GM12865 (cell line): ENCODE data around the gene HSPA12B.
A peak's percentile ranks its signal among the peaks of the same experiment; 100 is the strongest.

Experiments used
- DNase-seq: peaks from one replicate; pipeline ENCODE4 v3.0.0; 2010; ENCODE audit warnings: low read depth
- H3K4me3 ChIP-seq: 2 replicates; pipeline ENCODE4 v1.5.1; 2011; ENCODE audit warnings: mild to moderate bottlenecking, low read depth, low read length, control low read depth
- TF ChIP-seq, protein P1 (sequence below): IDR thresholded peaks from 2 replicates; pipeline ENCODE4 v1.5.1; 2011; ENCODE audit warnings: low read length, control low read depth, low read depth, inconsistent platforms; ENCODE audit not compliant: insufficient read depth; ENCODE audit errors: missing control alignments

The HSPA12B gene

DNA sequence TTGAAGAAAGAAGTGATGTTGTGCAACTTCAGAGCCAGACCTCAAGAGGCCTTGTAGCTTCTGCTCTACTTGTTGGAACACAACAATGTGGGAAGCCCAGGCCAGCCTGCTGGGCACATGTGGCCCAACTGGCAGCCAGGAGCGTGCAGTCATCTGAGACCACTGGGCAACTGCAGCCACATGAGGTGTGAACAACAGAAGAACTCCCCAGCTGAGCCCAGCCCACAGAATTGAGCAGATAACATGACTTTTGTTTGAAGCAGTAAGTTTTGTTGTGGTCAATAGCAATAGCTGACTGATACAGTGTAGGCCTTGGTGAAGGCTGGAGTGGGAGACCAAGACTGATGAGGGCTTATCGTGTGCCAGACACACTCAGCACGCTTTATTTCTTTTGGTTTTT is 42.1 kb upstream of the HSPA12B start:
- no peak overlapping the region for H3K4me3 ChIP-seq
- TF ChIP-seq, protein P1, sequence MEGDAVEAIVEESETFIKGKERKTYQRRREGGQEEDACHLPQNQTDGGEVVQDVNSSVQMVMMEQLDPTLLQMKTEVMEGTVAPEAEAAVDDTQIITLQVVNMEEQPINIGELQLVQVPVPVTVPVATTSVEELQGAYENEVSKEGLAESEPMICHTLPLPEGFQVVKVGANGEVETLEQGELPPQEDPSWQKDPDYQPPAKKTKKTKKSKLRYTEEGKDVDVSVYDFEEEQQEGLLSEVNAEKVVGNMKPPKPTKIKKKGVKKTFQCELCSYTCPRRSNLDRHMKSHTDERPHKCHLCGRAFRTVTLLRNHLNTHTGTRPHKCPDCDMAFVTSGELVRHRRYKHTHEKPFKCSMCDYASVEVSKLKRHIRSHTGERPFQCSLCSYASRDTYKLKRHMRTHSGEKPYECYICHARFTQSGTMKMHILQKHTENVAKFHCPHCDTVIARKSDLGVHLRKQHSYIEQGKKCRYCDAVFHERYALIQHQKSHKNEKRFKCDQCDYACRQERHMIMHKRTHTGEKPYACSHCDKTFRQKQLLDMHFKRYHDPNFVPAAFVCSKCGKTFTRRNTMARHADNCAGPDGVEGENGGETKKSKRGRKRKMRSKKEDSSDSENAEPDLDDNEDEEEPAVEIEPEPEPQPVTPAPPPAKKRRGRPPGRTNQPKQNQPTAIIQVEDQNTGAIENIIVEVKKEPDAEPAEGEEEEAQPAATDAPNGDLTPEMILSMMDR = no peak
- DNase-seq = no peak

DNA sequence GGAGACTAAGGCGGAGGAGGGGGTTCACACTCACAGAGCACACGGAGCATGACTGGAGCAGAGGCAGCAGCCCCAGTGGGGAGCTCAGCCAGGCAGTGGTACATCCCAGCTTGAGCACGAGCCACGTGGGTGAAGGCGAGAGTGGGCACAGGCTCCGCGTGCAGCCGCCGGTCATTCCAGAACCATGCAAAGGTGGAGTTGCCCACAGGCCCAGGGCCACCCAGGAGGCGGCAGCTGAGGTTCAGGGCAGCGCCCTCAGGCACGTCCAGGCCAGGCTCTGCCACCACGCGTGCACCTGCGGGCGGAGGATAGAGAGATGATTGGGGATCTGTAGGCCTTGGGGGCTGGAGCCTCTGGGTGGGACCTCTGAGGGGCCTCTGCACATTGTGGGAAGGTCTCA is 41.2 kb upstream of the HSPA12B start:
- no peak for DNase-seq
- TF ChIP-seq, protein P1 = no peak
- H3K4me3 ChIP-seq = no peak overlapping the region

DNA sequence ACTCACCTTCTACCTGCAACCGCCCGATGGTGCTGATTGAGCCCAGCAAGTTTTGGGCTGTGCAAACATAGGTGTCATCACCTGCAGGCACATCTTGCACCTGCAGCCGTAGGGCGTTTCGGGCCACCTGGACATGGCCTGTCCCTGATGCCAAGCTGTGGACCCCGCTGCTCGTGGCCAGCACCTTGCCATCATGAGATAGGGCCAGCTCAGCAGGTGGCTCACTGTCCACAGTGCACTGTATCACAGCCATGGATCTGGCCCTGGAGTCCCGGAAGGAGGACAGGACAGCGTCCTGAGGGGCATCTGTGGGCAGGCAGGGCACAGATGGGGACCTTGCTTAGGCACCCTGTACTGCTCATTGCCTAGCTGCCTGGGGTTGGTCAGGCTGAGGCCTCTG is 40.6 kb upstream of the HSPA12B start:
- DNase-seq = no peak
- TF ChIP-seq, protein P1 = no peak

DNA sequence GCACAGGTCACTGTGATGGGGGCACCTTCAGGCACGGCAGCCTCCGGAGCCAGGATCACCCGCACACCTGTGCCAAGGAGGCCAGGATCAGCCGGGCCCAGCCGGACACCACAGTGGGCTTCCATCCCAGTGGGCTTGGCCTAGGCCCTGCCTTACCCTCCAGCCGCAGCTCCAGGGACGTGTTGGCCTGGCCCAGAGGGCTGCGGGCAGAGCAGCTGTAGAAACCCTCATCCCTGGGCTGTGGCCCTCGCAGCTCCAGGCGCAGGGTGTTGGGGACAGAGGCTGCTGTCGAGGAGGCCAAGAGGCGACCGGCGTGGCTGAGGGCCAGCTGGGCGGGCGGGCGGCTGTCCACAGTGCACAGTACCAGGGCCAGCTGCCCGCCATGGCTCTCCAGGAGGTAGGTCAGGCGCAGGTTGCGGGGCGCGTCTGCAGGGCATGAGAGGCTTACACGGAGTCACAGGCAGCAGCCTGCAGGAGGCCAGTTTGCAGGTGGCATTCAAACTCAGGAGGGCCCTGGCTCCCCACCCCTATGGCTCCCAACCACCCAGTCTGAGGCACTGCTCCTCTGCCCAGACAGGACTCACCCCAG is 39.7 kb upstream of the HSPA12B start:
- TF ChIP-seq, protein P1 = no peak
- no peak for DNase-seq
- H3K4me3 ChIP-seq = no peak overlapping the region

More for the DNA sequence above, 40.6 kb upstream of the HSPA12B start:
- H3K4me3 ChIP-seq = no peak overlapping the region

DNA sequence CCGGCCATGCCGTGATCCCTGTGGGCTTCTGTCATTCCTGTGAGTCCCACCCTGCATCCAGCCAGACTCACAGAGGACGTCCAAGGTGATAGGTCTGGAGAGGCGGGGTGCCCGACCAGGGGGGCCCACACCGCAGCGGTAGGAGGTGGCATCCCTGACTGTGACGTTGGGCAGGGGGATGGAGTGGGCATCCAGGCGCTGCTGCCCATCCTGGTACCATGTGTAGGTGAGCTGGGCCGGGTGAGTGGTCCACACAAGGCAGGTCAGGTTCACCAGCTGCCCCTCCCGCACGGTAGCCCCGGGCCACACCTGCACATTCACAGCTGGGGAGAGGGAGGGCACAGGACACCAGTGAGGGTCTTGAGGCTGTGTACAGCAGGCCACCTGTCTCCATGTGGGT is 39.1 kb upstream of the HSPA12B start:
- TF ChIP-seq, protein P1 = no peak
- no peak for DNase-seq
- H3K4me3 ChIP-seq = no peak overlapping the region

DNA sequence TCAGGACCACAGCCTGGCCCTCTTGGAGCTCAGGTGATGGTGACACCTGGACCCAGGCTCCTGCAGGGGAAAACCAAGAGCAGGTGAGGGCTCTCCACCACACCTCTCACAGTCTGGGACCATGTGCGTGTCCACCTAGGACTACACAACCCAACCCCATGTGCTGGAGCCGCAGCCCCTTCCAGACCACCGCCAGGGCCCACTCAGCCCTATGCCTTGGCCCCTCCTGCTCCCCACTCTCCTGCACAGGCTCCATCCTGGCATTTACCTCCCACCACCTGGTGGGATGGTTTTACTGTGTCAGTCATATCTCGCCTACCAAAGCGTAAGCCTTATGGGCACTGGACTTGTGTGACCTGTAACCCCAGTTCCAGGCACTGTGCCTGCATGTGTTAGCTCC is 37.6 kb upstream of the HSPA12B start:
- no peak for DNase-seq
- H3K4me3 ChIP-seq = no peak overlapping the region
- TF ChIP-seq, protein P1 = no peak

DNA sequence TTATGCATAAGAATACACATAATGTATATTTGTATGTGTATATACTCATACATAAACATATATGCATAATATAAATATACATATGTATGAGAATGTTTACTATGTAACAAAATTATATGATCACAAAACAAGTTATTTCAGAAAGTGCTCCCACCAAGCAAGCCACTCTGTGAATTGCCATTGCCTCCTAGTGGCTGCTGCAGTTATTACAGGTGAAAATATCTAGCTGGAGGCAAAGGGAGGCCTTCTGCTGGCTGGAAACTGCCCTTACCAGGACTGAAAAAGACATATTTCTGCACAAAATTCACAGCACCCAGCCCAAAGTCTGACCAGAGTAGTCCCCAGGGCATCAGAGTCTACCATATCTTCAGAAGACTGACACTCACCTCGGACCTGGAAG is 36.3 kb upstream of the HSPA12B start:
- DNase-seq = peak; percentile 27

More for the DNA sequence above, 36.3 kb upstream of the HSPA12B start:
- TF ChIP-seq, protein P1 = peak; percentile 48
- H3K4me3 ChIP-seq = no peak overlapping the region
